ENCODE data around the gene SCAMP5. TPM values are rescaled to one million over a fixed set of nuclear protein-coding genes. Genes with fewer than 3 reads are reported as not detected.

SCAMP5 gene
- total RNA-seq, 6 experiments from 2014 or later: 0.53 to 15.7 (median 7.7) TPM

- ATAC-seq: no peak
- H3K4me1 ChIP-seq: no peaks in the 10 kb centered on the region
- TF ChIP-seq CTCF (IDR thresholded peaks at IDR 0.05) (no peak), POLR2A (IDR thresholded peaks at IDR 0.05) (no peak)
- H3K36me3 ChIP-seq: no peaks in the 10 kb centered on the region
- no peak overlapping the region for H3K4me3 ChIP-seq
- no peaks in the 10 kb centered on the region for H3K9me3 ChIP-seq
- H3K27ac ChIP-seq: no peak overlapping the region
- H3K27me3 ChIP-seq: no peaks in the 10 kb centered on the region
- intact Hi-C loops (cut with DNase I): no loop called here
- DNase-seq: no peak
Observed at GRCh38 chr15:74989527-74989926, 5.8 kb upstream of the SCAMP5 start.

GRCh38 chr15:74992619-74993018, 2.7 kb upstream of the SCAMP5 start:
- Histone ChIP-seq H3K27ac (no peak overlapping the region), H3K4me1 (peaks cover 0 to 5% (median 0%) of the 10 kb centered on the region in 4 donors), H3K36me3 (no peaks in the 10 kb centered on the region), H3K27me3 (no peaks in the 10 kb centered on the region), H3K4me3 (no peak overlapping the region), H3K9me3 (no peaks in the 10 kb centered on the region)
- WGBS (ENCODE audit: insufficient coverage, low coverage, low lambda C conversion rate, missing lambda C conversion rate): 15% methylated on average over 1 of the region's 1 CpG
- no peak for DNase-seq
- ATAC-seq: no peak
- intact Hi-C loops (cut with DNase I): no loop called here
- no peak for TF ChIP-seq POLR2A (IDR thresholded peaks at IDR 0.05)

GRCh38 chr15:74994236-74994635, 1.1 kb upstream of the SCAMP5 start:
- no peak overlapping the region for H3K27ac ChIP-seq
- H3K36me3 ChIP-seq: no peaks in the 10 kb centered on the region
- H3K27me3 ChIP-seq: no peaks in the 10 kb centered on the region
- ATAC-seq: no peak
- WGBS (ENCODE audit: insufficient coverage, low coverage, low lambda C conversion rate, missing lambda C conversion rate): no CpG with 5 or more reads among the region's 2 CpGs
- H3K4me1 ChIP-seq: peaks cover 0 to 5% (median 0%) of the 10 kb centered on the region in 4 donors
- no peak overlapping the region for H3K4me3 ChIP-seq
- intact Hi-C loops (cut with DNase I): no loop called here
- TF ChIP-seq POLR2A (IDR thresholded peaks at IDR 0.05) (no peak), CTCF (IDR thresholded peaks at IDR 0.05) (no peak)
- no peak for DNase-seq
- H3K9me3 ChIP-seq: no peaks in the 10 kb centered on the region

GRCh38 chr15:74994685-74995084, 678 bp upstream of the SCAMP5 start:
- Histone ChIP-seq H3K27ac (no peak overlapping the region), H3K36me3 (no peaks in the 10 kb centered on the region), H3K27me3 (no peaks in the 10 kb centered on the region), H3K9me3 (no peaks in the 10 kb centered on the region), H3K4me1 (peaks cover 0 to 5% (median 0%) of the 10 kb centered on the region in 4 donors), H3K4me3 (peak overlapping the region in 1 of 3 donors; percentile 88)
- no peak for TF ChIP-seq POLR2A (IDR thresholded peaks at IDR 0.05)
- TF ChIP-seq CTCF (IDR thresholded peaks at IDR 0.05): no peak
- 38% methylated on average over 5 of the region's 5 CpGs for WGBS (ENCODE audit: insufficient coverage, low coverage, low lambda C conversion rate, missing lambda C conversion rate)
- intact Hi-C loops (cut with DNase I): no loop called here
- no peak for ATAC-seq
- no peak for DNase-seq

- 15% methylated on average over 25 of the region's 42 CpGs for WGBS (ENCODE audit: insufficient coverage, low coverage, low lambda C conversion rate, missing lambda C conversion rate)
- H3K36me3 ChIP-seq: no peaks in the 10 kb centered on the region
- DNase-seq (peak in 1 of 3 donors; percentile 60), ATAC-seq (peak in 1 of 4 donors; percentile 55)
- no peaks in the 10 kb centered on the region for H3K9me3 ChIP-seq
- no peaks in the 10 kb centered on the region for H3K27me3 ChIP-seq
- intact Hi-C loops (cut with DNase I): no loop called here
- peak overlapping the region; percentile 45 to 88 (median 51) for H3K4me3 ChIP-seq
- TF ChIP-seq POLR2A (IDR thresholded peaks at IDR 0.05) (no peak), CTCF (IDR thresholded peaks at IDR 0.05) (no peak)
- peaks cover 0 to 5% (median 0%) of the 10 kb centered on the region in 4 donors for H3K4me1 ChIP-seq
- H3K27ac ChIP-seq: no peak overlapping the region
Observed at GRCh38 chr15:74995779-74996765, 709 bp downstream of the SCAMP5 start.

Measured in right lobe of liver (tissue), 6 donors.